Neural progenitor cell (in vitro differentiated cells): Measurements from ENCODE around the gene TDRD6. TPM values are rescaled to one million over a fixed set of nuclear protein-coding genes. Genes with fewer than 3 reads are reported as not detected.
A peak's percentile ranks its signal among the peaks of the same experiment; 100 is the strongest.

Experiments
- DNase-seq: peaks from one replicate; pipeline ENCODE4 v3.0.0-alpha.2; 2016; ENCODE audit warnings: low spot score
- H2AFZ ChIP-seq: fragments of 200-600 bp; sonication (generic); replicated peaks from 2 replicates; pipeline ENCODE4 v1.6.1; 2016; ENCODE audit warnings: antibody characterized with exemption
- H3F3A ChIP-seq: fragments of 200-600 bp; sonication (generic); 2 replicates; pipeline ENCODE4 v1.6.1; 2016; ENCODE audit warnings: antibody characterized with exemption, low read depth
- H3K27ac ChIP-seq: fragments of 200-600 bp; sonication (generic); 2 replicates; pipeline ENCODE4 v1.5.1; 2016; ENCODE audit warnings: mild to moderate bottlenecking
- H3K27me3 ChIP-seq: fragments of 200-600 bp; sonication (generic); 2 replicates; pipeline ENCODE4 v1.6.1; 2016; ENCODE audit warnings: mild to moderate bottlenecking, moderate library complexity
- H3K36me3 ChIP-seq: fragments of 200-600 bp; sonication (generic); 2 replicates; pipeline ENCODE4 v1.5.1; 2016
- H3K4me1 ChIP-seq: fragments of 200-600 bp; sonication (generic); 2 replicates; pipeline ENCODE4 v1.6.1; 2016; ENCODE audit warnings: mixed run types
- H3K4me2 ChIP-seq: fragments of 200-600 bp; sonication (generic); 2 replicates; pipeline ENCODE4 v1.6.1; 2016
- H3K4me3 ChIP-seq: fragments of 200-600 bp; sonication (generic); 2 replicates; pipeline ENCODE4 v1.5.1; 2016
- H3K79me2 ChIP-seq: fragments of 200-600 bp; sonication (generic); 2 replicates; pipeline ENCODE4 v1.6.1; 2016; ENCODE audit warnings: low read depth
- H3K9ac ChIP-seq: fragments of 200-600 bp; sonication (generic); 2 replicates; pipeline ENCODE4 v1.6.1; 2016
- H3K9me3 ChIP-seq: fragments of 200-600 bp; sonication (generic); 2 replicates; pipeline ENCODE4 v1.5.1; 2016; ENCODE audit warnings: low read depth
- H4K20me1 ChIP-seq: fragments of 200-600 bp; sonication (generic); 2 replicates; pipeline ENCODE4 v1.6.1; 2016; ENCODE audit warnings: low read depth
- H3K27ac Mint-ChIP-seq: 3 replicates; pipeline ENCODE4 v1.8.0; 2021; ENCODE audit warnings: mixed read lengths
- H3K27me3 Mint-ChIP-seq: 2 replicates; pipeline ENCODE4 v1.8.0; 2022; ENCODE audit warnings: low read depth, mild to moderate bottlenecking, inconsistent platforms, moderate library complexity, mixed read lengths; ENCODE audit not compliant: insufficient read depth
- H3K36me3 Mint-ChIP-seq: 3 replicates; pipeline ENCODE4 v1.8.0; 2021; ENCODE audit warnings: mixed read lengths
- H3K4me1 Mint-ChIP-seq: 3 replicates; pipeline ENCODE4 v1.8.0; 2021; ENCODE audit warnings: mixed read lengths
- H3K4me3 Mint-ChIP-seq: 3 replicates; pipeline ENCODE4 v1.8.0; 2021; ENCODE audit warnings: mild to moderate bottlenecking, moderate library complexity, mixed read lengths
- H3K9me3 Mint-ChIP-seq: 3 replicates; pipeline ENCODE4 v1.8.0; 2020; ENCODE audit warnings: mixed read lengths
- CTCF ChIP-seq: fragments of 200-600 bp; sonication (generic); IDR thresholded peaks from 2 replicates; pipeline ENCODE4 v1.5.1; 2017; ENCODE audit warnings: antibody characterized with exemption, mild to moderate bottlenecking
- EZH2 ChIP-seq: fragments of 200-600 bp; sonication (generic); IDR thresholded peaks from 2 replicates; pipeline ENCODE4 v1.6.1; 2017; ENCODE audit warnings: antibody characterized with exemption, mild to moderate bottlenecking, moderate library complexity
- EZH2phosphoT487 ChIP-seq: fragments of 200-600 bp; sonication (generic); IDR thresholded peaks from 2 replicates; pipeline ENCODE4 v1.6.1; 2017; ENCODE audit warnings: antibody characterized with exemption
- total RNA-seq: library from RNA; depleted of rRNA; stranded (reverse); fragments of >200 nt; gene quantifications from 2 replicates; pipeline ENCODE4 v1.2.3, GENCODE V29; 2015; ENCODE audit warnings: low replicate concordance

TDRD6 gene
- total RNA-seq, 1 donor from 2014 or later = 0.09 TPM

GRCh38 chr6:46676604-46677313, 10.9 kb upstream of the TDRD6 start:
- no peaks in the 10 kb centered on the region for H3K27me3 Mint-ChIP-seq
- H3K9me3 ChIP-seq = no peaks in the 10 kb centered on the region
- H3K4me3 Mint-ChIP-seq = no peak overlapping the region
- H3K4me2 ChIP-seq = no peak overlapping the region
- no peaks in the 10 kb centered on the region for H3K36me3 Mint-ChIP-seq
- no peak for TF ChIP-seq EZH2
- no peak for TF ChIP-seq CTCF
- TF ChIP-seq EZH2phosphoT487 = no peak
- H3K36me3 ChIP-seq = no peaks in the 10 kb centered on the region
- no peaks in the 10 kb centered on the region for H3K4me1 ChIP-seq
- H3F3A ChIP-seq = no peaks in the 10 kb centered on the region
- H3K79me2 ChIP-seq = no peaks in the 10 kb centered on the region
- no peak overlapping the region for H3K27ac ChIP-seq
- no peaks in the 10 kb centered on the region for H3K27me3 ChIP-seq
- no peak for DNase-seq
- no peaks in the 10 kb centered on the region for H3K4me1 Mint-ChIP-seq
- no peak overlapping the region for H3K9ac ChIP-seq
- H4K20me1 ChIP-seq = no peaks in the 10 kb centered on the region
- H2AFZ ChIP-seq = peak overlapping the region; percentile 23
- no peaks in the 10 kb centered on the region for H3K9me3 Mint-ChIP-seq
- H3K27ac Mint-ChIP-seq = no peak overlapping the region
- H3K4me3 ChIP-seq = no peak overlapping the region

GRCh38 chr6:46677314-46677654, 10.4 kb upstream of the TDRD6 start:
- no peak overlapping the region for H3K4me3 Mint-ChIP-seq
- H3K27me3 Mint-ChIP-seq = no peaks in the 10 kb centered on the region
- TF ChIP-seq CTCF (peak; percentile 59), EZH2 (no peak)
- H3K36me3 Mint-ChIP-seq = no peaks in the 10 kb centered on the region
- Histone ChIP-seq H3K9me3 (no peaks in the 10 kb centered on the region), H3K27me3 (no peaks in the 10 kb centered on the region), H3K4me1 (no peaks in the 10 kb centered on the region), H3K27ac (no peak overlapping the region), H3K36me3 (no peaks in the 10 kb centered on the region), H3K4me3 (no peak overlapping the region), H3K9ac (no peak overlapping the region), H2AFZ (peak overlapping the region; percentile 23), H3K79me2 (no peaks in the 10 kb centered on the region), H3F3A (no peaks in the 10 kb centered on the region), H3K4me2 (no peak overlapping the region), H4K20me1 (no peaks in the 10 kb centered on the region)
- no peak overlapping the region for H3K27ac Mint-ChIP-seq
- H3K9me3 Mint-ChIP-seq = no peaks in the 10 kb centered on the region
- H3K4me1 Mint-ChIP-seq = no peaks in the 10 kb centered on the region
- peak; percentile 45 for DNase-seq

DNA sequence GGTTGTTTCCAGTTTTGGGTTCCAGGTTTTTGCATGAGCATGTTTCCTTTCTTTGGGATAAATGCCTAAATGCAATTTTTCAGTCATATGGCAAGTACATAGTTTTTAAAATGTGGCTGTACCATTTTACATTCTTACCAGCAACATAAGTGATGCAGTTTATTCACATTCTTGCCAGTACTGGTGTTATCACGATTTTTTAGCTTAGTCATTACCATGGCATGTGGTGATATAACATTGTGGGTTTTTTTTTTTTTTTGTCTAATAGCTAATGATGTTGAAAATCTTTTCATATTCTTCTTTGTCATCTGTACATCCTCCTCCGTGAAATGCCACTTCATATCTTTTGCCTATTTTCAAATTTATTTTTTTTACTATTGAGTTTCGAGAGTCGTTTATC, 2.9 kb upstream of the TDRD6 start:
- H3K27ac ChIP-seq = no peak overlapping the region

More for the DNA sequence above, 2.9 kb upstream of the TDRD6 start:
- no peak for DNase-seq
- Histone ChIP-seq H3K9me3 (no peaks in the 10 kb centered on the region), H3K27me3 (no peaks in the 10 kb centered on the region), H3K4me2 (no peak overlapping the region), H3K4me3 (no peak overlapping the region), H2AFZ (no peak overlapping the region), H3K4me1 (no peaks in the 10 kb centered on the region), H3K79me2 (no peaks in the 10 kb centered on the region), H3F3A (no peaks in the 10 kb centered on the region), H3K36me3 (no peaks in the 10 kb centered on the region), H3K9ac (no peak overlapping the region), H4K20me1 (no peaks in the 10 kb centered on the region)
- no peaks in the 10 kb centered on the region for H3K36me3 Mint-ChIP-seq
- no peak overlapping the region for H3K4me3 Mint-ChIP-seq
- no peak for TF ChIP-seq EZH2
- no peak for TF ChIP-seq EZH2phosphoT487
- no peak for TF ChIP-seq CTCF
- H3K27ac Mint-ChIP-seq = no peak overlapping the region
- H3K4me1 Mint-ChIP-seq = no peaks in the 10 kb centered on the region
- peaks cover 2% of the 10 kb centered on the region for H3K9me3 Mint-ChIP-seq
- H3K27me3 Mint-ChIP-seq = no peaks in the 10 kb centered on the region
